ENCODE results near the gene GPC4. TPM values are rescaled to one million over a fixed set of nuclear protein-coding genes. Genes with fewer than 3 reads are reported as not detected.
"Not testable (repeated sequence)": the region's sequence is repeated elsewhere in the genome, so short reads cannot be mapped to it uniquely, and the experiment has no call there.

The GPC4 gene
- total RNA-seq, 1 donor from 2014 or later: 64.6 TPM

DNA sequence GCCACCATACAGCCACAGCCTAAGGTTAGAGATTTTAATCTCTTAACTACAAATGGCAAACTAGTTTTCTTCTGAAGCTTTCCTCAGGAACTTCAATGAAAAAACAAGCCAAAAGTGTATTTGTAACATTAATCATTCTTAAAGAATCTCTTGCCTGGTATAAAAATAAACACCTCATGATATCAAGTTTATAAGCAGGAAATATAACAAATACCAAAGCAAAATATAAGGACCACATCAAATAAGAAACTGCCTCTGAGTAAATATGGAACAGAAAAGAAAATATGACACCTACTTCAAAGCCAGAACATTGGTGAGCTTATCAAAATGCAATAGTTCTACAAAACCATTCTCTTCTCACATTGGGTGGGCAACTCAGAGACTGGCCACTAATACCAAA lies 89.9 kb downstream of the GPC4 start:
- Mint-ChIP-seq H3K36me3 (ENCODE audit: low read depth) (peaks cover 1% of the 10 kb centered on the region), H3K27ac (ENCODE audit: unreplicated experiment) (no peak overlapping the region), H3K4me1 (ENCODE audit: low read depth) (peaks cover 74% of the 10 kb centered on the region)

DNA sequence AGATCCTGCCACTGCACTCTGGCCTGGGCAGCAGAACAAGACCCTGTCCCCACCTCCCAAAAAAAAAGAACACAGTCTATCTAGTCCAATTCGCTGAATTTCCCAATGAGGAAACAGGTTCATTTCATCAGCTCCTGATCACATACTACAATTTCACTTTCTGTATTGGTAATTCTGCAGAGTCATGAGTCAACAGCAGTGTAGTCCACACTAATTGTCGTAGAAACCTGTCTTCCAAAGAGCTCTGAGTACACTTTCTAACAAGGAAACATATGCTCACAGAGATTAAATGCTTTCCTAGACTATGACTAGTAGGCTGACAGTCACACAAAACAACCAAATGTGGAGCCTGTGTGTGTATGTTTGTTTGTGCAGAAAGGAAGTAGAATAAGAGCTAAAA lies 91.9 kb downstream of the GPC4 start:
- Mint-ChIP-seq H3K27me3 (ENCODE audit: low read depth) (no peaks in the 10 kb centered on the region), H3K36me3 (ENCODE audit: low read depth) (peaks cover 1% of the 10 kb centered on the region), H3K4me3 (ENCODE audit: unreplicated experiment) (no peak overlapping the region), H3K4me1 (ENCODE audit: low read depth) (peaks cover 61% of the 10 kb centered on the region), H3K9me3 (ENCODE audit: low read depth) (no peaks in the 10 kb centered on the region), H3K27ac (ENCODE audit: unreplicated experiment) (no peak overlapping the region)
- TF ChIP-seq, protein P1, sequence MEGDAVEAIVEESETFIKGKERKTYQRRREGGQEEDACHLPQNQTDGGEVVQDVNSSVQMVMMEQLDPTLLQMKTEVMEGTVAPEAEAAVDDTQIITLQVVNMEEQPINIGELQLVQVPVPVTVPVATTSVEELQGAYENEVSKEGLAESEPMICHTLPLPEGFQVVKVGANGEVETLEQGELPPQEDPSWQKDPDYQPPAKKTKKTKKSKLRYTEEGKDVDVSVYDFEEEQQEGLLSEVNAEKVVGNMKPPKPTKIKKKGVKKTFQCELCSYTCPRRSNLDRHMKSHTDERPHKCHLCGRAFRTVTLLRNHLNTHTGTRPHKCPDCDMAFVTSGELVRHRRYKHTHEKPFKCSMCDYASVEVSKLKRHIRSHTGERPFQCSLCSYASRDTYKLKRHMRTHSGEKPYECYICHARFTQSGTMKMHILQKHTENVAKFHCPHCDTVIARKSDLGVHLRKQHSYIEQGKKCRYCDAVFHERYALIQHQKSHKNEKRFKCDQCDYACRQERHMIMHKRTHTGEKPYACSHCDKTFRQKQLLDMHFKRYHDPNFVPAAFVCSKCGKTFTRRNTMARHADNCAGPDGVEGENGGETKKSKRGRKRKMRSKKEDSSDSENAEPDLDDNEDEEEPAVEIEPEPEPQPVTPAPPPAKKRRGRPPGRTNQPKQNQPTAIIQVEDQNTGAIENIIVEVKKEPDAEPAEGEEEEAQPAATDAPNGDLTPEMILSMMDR (IDR thresholded peaks at IDR 0.05): no peak
- DNase-seq (ENCODE audit: low spot score): no peak

More for the DNA sequence above, 89.9 kb downstream of the GPC4 start:
- DNase-seq (ENCODE audit: low spot score): no peak
- Mint-ChIP-seq H3K4me3 (ENCODE audit: unreplicated experiment) (no peak overlapping the region), H3K9me3 (ENCODE audit: low read depth) (no peaks in the 10 kb centered on the region), H3K27me3 (ENCODE audit: low read depth) (no peaks in the 10 kb centered on the region)
- TF ChIP-seq, protein P1 (IDR thresholded peaks at IDR 0.05): no peak

DNA sequence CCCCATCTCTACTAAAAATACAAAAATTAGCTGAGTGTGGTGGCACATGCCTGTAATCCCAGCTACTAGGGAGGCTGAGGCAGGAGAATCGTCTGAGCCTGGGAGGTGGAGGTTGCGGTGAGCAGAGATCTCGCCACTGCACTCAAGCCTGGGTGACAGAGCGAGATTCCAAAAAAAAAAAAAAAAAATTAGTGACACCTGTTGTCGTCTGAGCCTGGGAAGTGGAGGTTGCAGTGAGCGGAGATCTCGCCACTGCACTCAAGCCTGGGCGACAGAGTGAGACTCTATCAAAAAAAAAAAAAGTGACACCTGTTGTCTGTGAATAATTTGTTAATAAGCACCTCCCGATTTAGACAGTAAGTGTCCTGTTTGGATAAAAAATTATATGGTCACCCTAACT lies 93.0 kb downstream of the GPC4 start:
- not testable (repeated sequence) for DNase-seq (ENCODE audit: low spot score); H3K9me3 Mint-ChIP-seq (ENCODE audit: low read depth); H3K27ac Mint-ChIP-seq (ENCODE audit: unreplicated experiment); H3K4me3 Mint-ChIP-seq (ENCODE audit: unreplicated experiment); H3K27me3 Mint-ChIP-seq (ENCODE audit: low read depth); H3K36me3 Mint-ChIP-seq (ENCODE audit: low read depth)
- H3K4me1 Mint-ChIP-seq (ENCODE audit: low read depth): peaks cover 55% of the 10 kb centered on the region

DNA sequence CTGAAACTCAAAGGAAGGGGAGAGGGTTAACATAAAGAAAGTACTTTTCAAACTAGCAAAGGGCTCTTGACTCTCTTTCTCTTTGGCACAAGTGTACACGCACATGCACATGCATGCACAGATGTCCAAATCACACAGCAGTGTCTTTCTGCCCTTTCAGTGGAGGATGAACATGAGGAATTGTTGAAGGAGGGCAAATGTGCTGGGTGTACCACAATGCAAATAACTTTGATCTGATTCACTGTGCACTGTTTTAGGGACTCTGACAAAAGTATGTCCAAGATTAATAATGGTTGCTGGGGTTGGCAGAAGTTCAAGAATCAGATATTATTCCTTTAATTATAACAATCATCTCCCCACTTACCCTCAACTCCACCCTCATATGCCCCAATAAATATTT lies 93.8 kb downstream of the GPC4 start:
- Mint-ChIP-seq H3K4me3 (ENCODE audit: unreplicated experiment) (no peak overlapping the region), H3K36me3 (ENCODE audit: low read depth) (peaks cover 1% of the 10 kb centered on the region), H3K9me3 (ENCODE audit: low read depth) (no peaks in the 10 kb centered on the region), H3K27ac (ENCODE audit: unreplicated experiment) (no peak overlapping the region), H3K27me3 (ENCODE audit: low read depth) (no peaks in the 10 kb centered on the region), H3K4me1 (ENCODE audit: low read depth) (peaks cover 51% of the 10 kb centered on the region)
- DNase-seq (ENCODE audit: low spot score): no peak
- TF ChIP-seq, protein P1 (IDR thresholded peaks at IDR 0.05): no peak

DNA sequence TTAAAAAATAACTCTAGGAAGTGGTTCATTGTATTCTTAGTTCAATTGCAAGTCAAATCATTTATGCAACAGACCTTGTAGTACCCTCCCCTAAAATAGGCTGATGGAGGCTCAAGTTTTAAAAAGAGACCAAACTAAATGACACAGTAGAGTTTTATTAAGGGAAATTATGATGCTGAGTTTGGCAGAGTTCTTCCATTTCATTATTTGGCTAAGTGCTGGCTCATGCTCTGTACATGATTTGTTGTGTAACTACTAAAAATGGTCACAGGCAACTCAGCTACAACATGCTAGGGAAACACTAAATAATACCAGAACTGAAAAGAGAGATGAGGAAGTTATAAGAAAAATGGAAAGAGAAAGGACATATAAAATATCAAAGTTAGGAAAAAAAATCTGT lies 101.0 kb downstream of the GPC4 start:
- TF ChIP-seq, protein P1 (IDR thresholded peaks at IDR 0.05): no peak
- Mint-ChIP-seq H3K36me3 (ENCODE audit: low read depth) (peaks cover 6% of the 10 kb centered on the region), H3K9me3 (ENCODE audit: low read depth) (no peaks in the 10 kb centered on the region), H3K4me1 (ENCODE audit: low read depth) (peaks cover 10% of the 10 kb centered on the region), H3K4me3 (ENCODE audit: unreplicated experiment) (no peak overlapping the region), H3K27me3 (ENCODE audit: low read depth) (no peaks in the 10 kb centered on the region), H3K27ac (ENCODE audit: unreplicated experiment) (no peak overlapping the region)
- no peak for DNase-seq (ENCODE audit: low spot score)

DNA sequence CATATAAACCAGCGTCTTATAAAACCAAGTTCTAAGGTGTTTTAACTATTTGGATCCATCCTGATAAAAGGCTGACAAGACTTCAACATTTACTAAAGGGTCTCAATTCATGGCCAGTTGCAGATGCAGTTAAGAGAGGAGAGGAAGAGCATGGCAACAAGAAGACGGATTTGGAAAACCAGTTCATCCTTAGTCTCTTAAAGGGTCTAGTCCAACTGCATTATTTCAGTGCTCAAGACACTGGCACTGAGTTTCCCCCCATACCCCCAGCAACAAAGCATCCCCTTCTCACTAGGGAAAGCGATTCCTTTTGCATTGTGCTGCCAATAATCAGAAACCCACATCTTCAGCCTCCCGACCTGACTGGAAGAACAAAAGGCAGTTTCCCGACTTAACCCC lies 106.8 kb downstream of the GPC4 start:
- TF ChIP-seq, protein P1 (IDR thresholded peaks at IDR 0.05): no peak
- Mint-ChIP-seq H3K4me3 (ENCODE audit: unreplicated experiment) (no peak overlapping the region), H3K4me1 (ENCODE audit: low read depth) (peaks cover 13% of the 10 kb centered on the region), H3K27me3 (ENCODE audit: low read depth) (no peaks in the 10 kb centered on the region), H3K36me3 (ENCODE audit: low read depth) (peaks cover 16% of the 10 kb centered on the region), H3K27ac (ENCODE audit: unreplicated experiment) (no peak overlapping the region), H3K9me3 (ENCODE audit: low read depth) (no peaks in the 10 kb centered on the region)
- DNase-seq (ENCODE audit: low spot score): no peak

Data from chondrocyte (in vitro differentiated cells).